Thyroid gland (tissue), 4 donors: Measurements from ENCODE around the gene MICU1. TPM values are rescaled to one million over a fixed set of nuclear protein-coding genes. Genes with fewer than 3 reads are reported as not detected.
"Not testable (repeated sequence)": the region's sequence is repeated elsewhere in the genome, so short reads cannot be mapped to it uniquely, and the experiment has no call there.

ENCODE experiments used
- DNase-seq, 2 donors: peaks; one replicate each; pipeline ENCODE4 v3.0.0-alpha.2; 2019
- H3K27ac ChIP-seq, 3 donors: fragments of 200-600 bp; sonication (generic); 1 replicate in 2 of 3; 2 replicates in 1 of 3; pipeline ENCODE4 v1.5.1; 2016 to 2019; ENCODE audit warnings: mild to moderate bottlenecking in 1 of 3, moderate library complexity in 1 of 3
- H3K27me3 ChIP-seq: fragments of 200-600 bp; sonication (generic); one replicate; pipeline ENCODE4 v1.5.1; 2019
- H3K36me3 ChIP-seq, 2 donors: fragments of 200-600 bp; sonication (generic); one replicate each; pipeline ENCODE4 v1.5.1; 2016 to 2019
- H3K4me1 ChIP-seq, 2 donors: fragments of 200-600 bp; sonication (generic); one replicate each; pipeline ENCODE4 v1.5.1; 2017 to 2019
- H3K4me3 ChIP-seq, 3 donors: fragments of 200-600 bp; sonication (generic); replicated peaks in 1 of 3; 1 replicate in 2 of 3; 2 replicates in 1 of 3; pipeline ENCODE4 v1.5.1; 2016; ENCODE audit warnings: mild to moderate bottlenecking in 1 of 3
- H3K9me3 ChIP-seq: fragments of 200-600 bp; sonication (generic); one replicate; pipeline ENCODE4 v1.5.1; 2017
- CTCF ChIP-seq, 6 experiments: fragments of 200-600 bp in 3 of 6; fragments of 450-650 bp in 3 of 6; sonication (generic) in 3 of 6; IDR thresholded peaks; one replicate each; pipeline ENCODE4 v1.5.1; 2016 to 2019; ENCODE audit warnings: antibody characterized with exemption in 6 of 6, mild to moderate bottlenecking in 2 of 6, inconsistent platforms in 1 of 6, moderate library complexity in 1 of 6
- POLR2A ChIP-seq, 2 donors: fragments of 450-650 bp; IDR thresholded peaks; one replicate each; pipeline ENCODE4 v1.6.1; 2017; ENCODE audit warnings: antibody characterized with exemption in 2 of 2, mild to moderate bottlenecking in 2 of 2, moderate library complexity in 1 of 2
- WGBS, 2 donors: methylation state at CpG; one replicate each; pipeline ENCODE4 v1.1.5; 2017; 5-methylcytosine and 5-hydroxymethylcytosine counted together
- intact Hi-C: fragments of 100-400 bp; cut with DNase I; formaldehyde crosslinking; loops from one replicate; pipeline ENCODE4 v1.15.1; 2023
- total RNA-seq, 4 donors: library from RNA; depleted of rRNA; stranded (reverse); fragments of >200 nt; gene quantifications; one replicate each; pipeline ENCODE4 v1.2.3, GENCODE V29; 2016

Gene MICU1
- total RNA-seq, 4 donors from 2014 or later, result 26.5 to 33.9 (median 31.5) TPM

DNA sequence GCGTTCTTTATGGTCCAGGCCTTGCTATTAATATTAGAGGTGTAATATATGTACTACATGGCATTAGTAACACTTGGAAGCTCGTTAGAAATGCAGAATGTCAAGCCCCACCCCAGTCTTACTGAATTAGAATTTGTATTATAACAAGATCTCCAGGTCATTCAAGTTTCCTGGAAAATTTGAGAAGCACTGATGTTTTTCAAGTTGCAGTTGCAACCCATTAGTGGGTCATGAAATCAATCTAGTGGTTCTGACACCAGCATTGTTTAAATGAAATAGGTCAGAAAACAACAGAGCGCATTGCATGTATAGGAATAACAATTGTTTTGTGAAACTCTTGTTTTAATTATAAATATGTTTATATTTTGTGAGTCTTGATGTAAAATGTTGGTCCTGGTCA is 28.8 kb upstream of the MICU1 start:
- intact Hi-C loops, result no loop called here
- H3K27ac ChIP-seq, result no peak overlapping the region
- H3K36me3 ChIP-seq, result no peaks in the 10 kb centered on the region
- no peak overlapping the region for H3K4me3 ChIP-seq
- TF ChIP-seq POLR2A (IDR thresholded peaks at IDR 0.05), result no peak
- no peak for TF ChIP-seq CTCF (IDR thresholded peaks at IDR 0.05)
- H3K9me3 ChIP-seq, result no peaks in the 10 kb centered on the region
- H3K4me1 ChIP-seq, result no peaks in the 10 kb centered on the region
- no peak for DNase-seq
- WGBS, 2 donors, result 48 to 72% methylated on average over 3 of the region's 3 CpGs
- no peaks in the 10 kb centered on the region for H3K27me3 ChIP-seq

- H3K27me3 ChIP-seq, result no peaks in the 10 kb centered on the region
- no peak for DNase-seq
- H3K4me1 ChIP-seq, result no peaks in the 10 kb centered on the region
- H3K27ac ChIP-seq, result no peak overlapping the region
- no peaks in the 10 kb centered on the region for H3K36me3 ChIP-seq
- no peaks in the 10 kb centered on the region for H3K9me3 ChIP-seq
- TF ChIP-seq POLR2A (IDR thresholded peaks at IDR 0.05) (no peak), CTCF (IDR thresholded peaks at IDR 0.05) (no peak)
- intact Hi-C loops, result no loop called here
- no peak overlapping the region for H3K4me3 ChIP-seq
- 84 to 90% methylated on average over 6 of the region's 6 CpGs for WGBS, 2 donors
Measured at GRCh38 chr10:72653383-72654096, 27.7 kb upstream of the MICU1 start.

DNA sequence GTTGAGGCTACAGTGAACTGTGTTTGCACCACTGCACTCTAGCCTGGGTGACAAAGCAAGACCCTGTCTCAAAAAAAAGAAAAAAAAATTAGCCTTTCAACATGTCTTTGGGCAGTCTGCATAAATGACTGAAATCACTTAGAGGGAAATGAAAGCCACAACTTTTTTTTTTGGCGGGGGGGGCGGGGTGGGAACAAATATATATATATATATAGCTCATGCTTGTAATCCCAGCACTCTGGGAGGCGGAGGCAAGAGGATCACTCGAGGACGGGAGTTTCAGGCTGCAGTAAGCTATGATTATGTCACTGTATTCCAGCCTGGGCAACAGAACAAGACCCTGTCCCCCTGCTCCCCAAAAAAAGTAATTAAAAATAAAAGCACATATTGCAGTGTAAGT is 23.4 kb upstream of the MICU1 start:
- intact Hi-C loops, result no loop called here
- TF ChIP-seq POLR2A (IDR thresholded peaks at IDR 0.05), result no peak
- TF ChIP-seq CTCF (IDR thresholded peaks at IDR 0.05), result no peak
- no peak overlapping the region for H3K4me3 ChIP-seq
- no peak overlapping the region for H3K27ac ChIP-seq
- no peak for DNase-seq
- no peaks in the 10 kb centered on the region for H3K36me3 ChIP-seq
- H3K27me3 ChIP-seq, result no peaks in the 10 kb centered on the region
- no peaks in the 10 kb centered on the region for H3K4me1 ChIP-seq
- no peaks in the 10 kb centered on the region for H3K9me3 ChIP-seq
- 75% methylated on average over 5 of the region's 5 CpGs for WGBS, 2 donors

- no peak for DNase-seq
- Histone ChIP-seq H3K4me1 (no peaks in the 10 kb centered on the region), H3K36me3 (no peaks in the 10 kb centered on the region), H3K27me3 (no peaks in the 10 kb centered on the region), H3K27ac (no peak overlapping the region), H3K9me3 (no peaks in the 10 kb centered on the region), H3K4me3 (no peak overlapping the region)
- intact Hi-C loops, result no loop called here
- TF ChIP-seq POLR2A (IDR thresholded peaks at IDR 0.05), result no peak
- no peak for TF ChIP-seq CTCF (IDR thresholded peaks at IDR 0.05)
- 97% methylated on average over 1 of the region's 1 CpG for WGBS, 2 donors
Measured at GRCh38 chr10:72648301-72648700, 22.4 kb upstream of the MICU1 start.

GRCh38 chr10:72646971-72647370 is 21.1 kb upstream of the MICU1 start:
- 90 to 95% methylated on average over 3 of the region's 3 CpGs for WGBS, 2 donors
- H3K9me3 ChIP-seq, H3K36me3 ChIP-seq, intact Hi-C loops, H3K27ac ChIP-seq, H3K4me3 ChIP-seq, H3K4me1 ChIP-seq, H3K27me3 ChIP-seq, DNase-seq: not testable (repeated sequence)
